Neural progenitor cell (in vitro differentiated cells): Measurements from ENCODE around the gene DDX56. TPM values are rescaled to one million over a fixed set of nuclear protein-coding genes. Genes with fewer than 3 reads are reported as not detected.
"Not testable (repeated sequence)": the region's sequence is repeated elsewhere in the genome, so short reads cannot be mapped to it uniquely, and the experiment has no call there.

Source experiments
- DNase-seq: peaks from one replicate; pipeline ENCODE4 v3.0.0-alpha.2; 2016; ENCODE audit warnings: low spot score
- H2AFZ ChIP-seq: fragments of 200-600 bp; sonication (generic); replicated peaks from 2 replicates; pipeline ENCODE4 v1.6.1; 2016; ENCODE audit warnings: antibody characterized with exemption
- H3F3A ChIP-seq: fragments of 200-600 bp; sonication (generic); 2 replicates; pipeline ENCODE4 v1.6.1; 2016; ENCODE audit warnings: antibody characterized with exemption, low read depth
- H3K27ac ChIP-seq: fragments of 200-600 bp; sonication (generic); 2 replicates; pipeline ENCODE4 v1.5.1; 2016; ENCODE audit warnings: mild to moderate bottlenecking
- H3K27me3 ChIP-seq: fragments of 200-600 bp; sonication (generic); 2 replicates; pipeline ENCODE4 v1.6.1; 2016; ENCODE audit warnings: mild to moderate bottlenecking, moderate library complexity
- H3K36me3 ChIP-seq: fragments of 200-600 bp; sonication (generic); 2 replicates; pipeline ENCODE4 v1.5.1; 2016
- H3K4me1 ChIP-seq: fragments of 200-600 bp; sonication (generic); 2 replicates; pipeline ENCODE4 v1.6.1; 2016; ENCODE audit warnings: mixed run types
- H3K4me2 ChIP-seq: fragments of 200-600 bp; sonication (generic); 2 replicates; pipeline ENCODE4 v1.6.1; 2016
- H3K4me3 ChIP-seq: fragments of 200-600 bp; sonication (generic); 2 replicates; pipeline ENCODE4 v1.5.1; 2016
- H3K79me2 ChIP-seq: fragments of 200-600 bp; sonication (generic); 2 replicates; pipeline ENCODE4 v1.6.1; 2016; ENCODE audit warnings: low read depth
- H3K9ac ChIP-seq: fragments of 200-600 bp; sonication (generic); 2 replicates; pipeline ENCODE4 v1.6.1; 2016
- H3K9me3 ChIP-seq: fragments of 200-600 bp; sonication (generic); 2 replicates; pipeline ENCODE4 v1.5.1; 2016; ENCODE audit warnings: low read depth
- H4K20me1 ChIP-seq: fragments of 200-600 bp; sonication (generic); 2 replicates; pipeline ENCODE4 v1.6.1; 2016; ENCODE audit warnings: low read depth
- H3K27ac Mint-ChIP-seq: 3 replicates; pipeline ENCODE4 v1.8.0; 2021; ENCODE audit warnings: mixed read lengths
- H3K27me3 Mint-ChIP-seq: 2 replicates; pipeline ENCODE4 v1.8.0; 2022; ENCODE audit warnings: low read depth, mild to moderate bottlenecking, inconsistent platforms, moderate library complexity, mixed read lengths; ENCODE audit not compliant: insufficient read depth
- H3K36me3 Mint-ChIP-seq: 3 replicates; pipeline ENCODE4 v1.8.0; 2021; ENCODE audit warnings: mixed read lengths
- H3K4me1 Mint-ChIP-seq: 3 replicates; pipeline ENCODE4 v1.8.0; 2021; ENCODE audit warnings: mixed read lengths
- H3K4me3 Mint-ChIP-seq: 3 replicates; pipeline ENCODE4 v1.8.0; 2021; ENCODE audit warnings: mild to moderate bottlenecking, moderate library complexity, mixed read lengths
- H3K9me3 Mint-ChIP-seq: 3 replicates; pipeline ENCODE4 v1.8.0; 2020; ENCODE audit warnings: mixed read lengths
- EZH2 ChIP-seq: fragments of 200-600 bp; sonication (generic); IDR thresholded peaks from 2 replicates; pipeline ENCODE4 v1.6.1; 2017; ENCODE audit warnings: antibody characterized with exemption, mild to moderate bottlenecking, moderate library complexity
- EZH2phosphoT487 ChIP-seq: fragments of 200-600 bp; sonication (generic); IDR thresholded peaks from 2 replicates; pipeline ENCODE4 v1.6.1; 2017; ENCODE audit warnings: antibody characterized with exemption
- total RNA-seq: library from RNA; depleted of rRNA; stranded (reverse); fragments of >200 nt; gene quantifications from 2 replicates; pipeline ENCODE4 v1.2.3, GENCODE V29; 2015; ENCODE audit warnings: low replicate concordance
- TF ChIP-seq, protein P1 (sequence below): fragments of 200-600 bp; sonication (generic); IDR thresholded peaks from 2 replicates; pipeline ENCODE4 v1.5.1; 2017; ENCODE audit warnings: antibody characterized with exemption, mild to moderate bottlenecking

Gene DDX56
- total RNA-seq, 1 donor from 2014 or later = 67.5 TPM

DNA sequence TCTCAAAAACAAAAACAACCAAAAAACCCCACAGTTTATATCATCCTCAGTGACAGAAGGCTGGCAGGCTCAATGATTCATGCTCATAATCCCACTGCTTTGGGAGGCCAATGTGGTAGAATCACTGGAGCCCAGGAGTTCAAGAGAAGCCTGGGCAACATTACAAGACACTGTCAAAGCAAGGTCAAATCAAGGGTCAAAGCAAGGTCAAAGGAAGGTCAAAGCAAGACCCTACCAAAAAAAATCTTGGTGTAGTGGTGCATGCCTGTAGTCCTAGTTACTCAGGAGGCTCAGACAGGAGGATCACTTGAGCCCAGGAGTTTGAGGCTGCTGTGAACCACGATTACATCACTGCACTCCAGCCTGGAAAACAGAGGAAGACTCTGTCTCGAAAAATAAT is 18.4 kb downstream of the DDX56 start:
- H3K4me3 ChIP-seq = no peak overlapping the region
- H3K79me2 ChIP-seq = no peaks in the 10 kb centered on the region
- no peaks in the 10 kb centered on the region for H4K20me1 ChIP-seq
- H3K9ac ChIP-seq = no peak overlapping the region
- no peak overlapping the region for H3K4me2 ChIP-seq
- Mint-ChIP-seq H3K4me3 (no peak overlapping the region), H3K9me3 (no peaks in the 10 kb centered on the region), H3K36me3 (no peaks in the 10 kb centered on the region), H3K27ac (no peak overlapping the region), H3K4me1 (no peaks in the 10 kb centered on the region), H3K27me3 (peaks cover 8% of the 10 kb centered on the region)
- H3K9me3 ChIP-seq = no peaks in the 10 kb centered on the region
- H3K4me1 ChIP-seq = no peaks in the 10 kb centered on the region
- H3F3A ChIP-seq = no peaks in the 10 kb centered on the region
- TF ChIP-seq EZH2phosphoT487 (no peak), EZH2 (no peak)
- TF ChIP-seq, protein P1, sequence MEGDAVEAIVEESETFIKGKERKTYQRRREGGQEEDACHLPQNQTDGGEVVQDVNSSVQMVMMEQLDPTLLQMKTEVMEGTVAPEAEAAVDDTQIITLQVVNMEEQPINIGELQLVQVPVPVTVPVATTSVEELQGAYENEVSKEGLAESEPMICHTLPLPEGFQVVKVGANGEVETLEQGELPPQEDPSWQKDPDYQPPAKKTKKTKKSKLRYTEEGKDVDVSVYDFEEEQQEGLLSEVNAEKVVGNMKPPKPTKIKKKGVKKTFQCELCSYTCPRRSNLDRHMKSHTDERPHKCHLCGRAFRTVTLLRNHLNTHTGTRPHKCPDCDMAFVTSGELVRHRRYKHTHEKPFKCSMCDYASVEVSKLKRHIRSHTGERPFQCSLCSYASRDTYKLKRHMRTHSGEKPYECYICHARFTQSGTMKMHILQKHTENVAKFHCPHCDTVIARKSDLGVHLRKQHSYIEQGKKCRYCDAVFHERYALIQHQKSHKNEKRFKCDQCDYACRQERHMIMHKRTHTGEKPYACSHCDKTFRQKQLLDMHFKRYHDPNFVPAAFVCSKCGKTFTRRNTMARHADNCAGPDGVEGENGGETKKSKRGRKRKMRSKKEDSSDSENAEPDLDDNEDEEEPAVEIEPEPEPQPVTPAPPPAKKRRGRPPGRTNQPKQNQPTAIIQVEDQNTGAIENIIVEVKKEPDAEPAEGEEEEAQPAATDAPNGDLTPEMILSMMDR = no peak
- DNase-seq = no peak
- H2AFZ ChIP-seq = no peak overlapping the region
- H3K36me3 ChIP-seq = no peaks in the 10 kb centered on the region
- H3K27ac ChIP-seq = no peak overlapping the region
- no peaks in the 10 kb centered on the region for H3K27me3 ChIP-seq

DNA sequence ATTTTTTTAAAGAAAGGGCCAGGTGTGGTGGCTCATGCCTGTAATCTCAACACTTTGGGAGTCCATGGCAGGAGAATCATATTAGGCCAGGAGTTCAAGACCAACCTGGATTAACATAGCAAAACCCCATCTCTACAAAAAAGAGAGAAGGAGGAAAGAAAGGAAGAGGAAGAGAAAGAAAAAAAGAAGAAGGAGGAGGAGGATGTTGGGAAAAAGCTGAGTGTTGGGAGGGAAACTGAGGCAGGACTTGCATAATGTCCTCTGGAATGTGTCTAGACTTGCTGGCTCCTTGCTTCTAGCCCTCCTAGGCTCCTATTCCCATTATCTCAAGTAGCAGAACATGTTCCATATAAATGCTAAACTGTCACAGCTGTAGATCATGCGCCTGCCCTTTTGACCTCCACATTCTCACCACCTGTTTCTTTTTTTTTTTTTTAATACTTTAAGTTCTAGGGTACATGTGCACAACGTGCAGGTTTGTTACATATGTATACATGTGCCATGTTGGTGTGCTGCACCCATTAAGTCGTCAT is 21.2 kb downstream of the DDX56 start:
- not testable (repeated sequence) for H4K20me1 ChIP-seq, H3K4me2 ChIP-seq, H3F3A ChIP-seq, H3K9me3 Mint-ChIP-seq, H3K27ac Mint-ChIP-seq, H3K36me3 ChIP-seq, H3K4me3 Mint-ChIP-seq, H3K4me1 Mint-ChIP-seq, H3K27me3 Mint-ChIP-seq, H3K9ac ChIP-seq, H3K4me3 ChIP-seq, H3K27ac ChIP-seq, H3K27me3 ChIP-seq, H2AFZ ChIP-seq, H3K36me3 Mint-ChIP-seq, H3K79me2 ChIP-seq, DNase-seq, H3K4me1 ChIP-seq, H3K9me3 ChIP-seq

DNA sequence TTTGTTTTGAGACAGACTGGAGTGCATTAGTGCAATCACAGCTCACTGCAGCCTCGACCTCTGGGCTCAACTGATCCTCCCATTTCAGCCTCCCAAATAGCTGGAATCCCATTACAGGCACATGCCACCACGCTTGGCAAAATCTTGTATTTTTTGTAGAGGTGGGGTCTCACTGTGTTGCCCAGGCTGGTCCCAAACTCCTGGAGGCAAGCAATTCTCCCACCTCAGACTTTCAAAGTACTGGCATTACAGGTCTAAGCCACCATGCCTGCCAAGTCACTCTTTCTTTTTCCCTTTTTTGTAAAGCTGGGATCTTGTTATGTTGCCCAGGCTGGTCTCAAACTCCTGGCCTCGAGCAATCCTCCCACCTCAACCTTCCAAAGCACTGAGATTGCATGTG is 24.3 kb downstream of the DDX56 start:
- H3K4me3 ChIP-seq = no peak overlapping the region
- no peaks in the 10 kb centered on the region for H3K79me2 ChIP-seq
- H3K27me3 ChIP-seq = no peaks in the 10 kb centered on the region
- H3K9me3 Mint-ChIP-seq = no peaks in the 10 kb centered on the region
- H3K4me1 Mint-ChIP-seq = no peaks in the 10 kb centered on the region
- H3K9me3 ChIP-seq = no peaks in the 10 kb centered on the region
- H3F3A ChIP-seq = no peaks in the 10 kb centered on the region
- DNase-seq = no peak
- no peak overlapping the region for H3K27ac Mint-ChIP-seq
- TF ChIP-seq EZH2 (no peak), EZH2phosphoT487 (no peak)
- TF ChIP-seq, protein P1 = no peak
- no peaks in the 10 kb centered on the region for H3K4me1 ChIP-seq
- H4K20me1 ChIP-seq = no peaks in the 10 kb centered on the region
- no peak overlapping the region for H2AFZ ChIP-seq
- no peak overlapping the region for H3K27ac ChIP-seq
- no peaks in the 10 kb centered on the region for H3K27me3 Mint-ChIP-seq
- no peak overlapping the region for H3K4me3 Mint-ChIP-seq
- no peak overlapping the region for H3K4me2 ChIP-seq
- no peak overlapping the region for H3K9ac ChIP-seq
- no peaks in the 10 kb centered on the region for H3K36me3 ChIP-seq
- H3K36me3 Mint-ChIP-seq = no peaks in the 10 kb centered on the region

DNA sequence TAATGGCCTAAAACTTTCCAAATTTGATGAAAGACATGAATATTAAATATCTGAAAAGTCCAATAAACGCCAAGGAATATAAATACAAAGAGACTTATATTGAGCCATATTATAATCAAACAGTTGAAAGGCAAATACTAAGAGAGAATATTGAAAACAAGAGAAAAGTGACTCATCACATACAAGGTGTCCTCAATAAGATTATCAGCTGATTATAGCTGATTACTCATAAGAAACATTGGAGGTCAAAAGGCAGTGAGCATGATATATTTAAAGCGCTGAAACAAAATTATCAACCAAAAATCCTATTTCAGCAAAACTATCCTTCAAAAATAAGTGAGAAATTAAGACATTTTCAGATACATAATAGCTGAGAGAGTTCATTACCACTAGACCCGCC is 24.8 kb downstream of the DDX56 start:
- no peaks in the 10 kb centered on the region for H3K27me3 Mint-ChIP-seq
- H3K9me3 Mint-ChIP-seq = no peaks in the 10 kb centered on the region
- H3K36me3 Mint-ChIP-seq = no peaks in the 10 kb centered on the region

More for the DNA sequence above, 24.8 kb downstream of the DDX56 start:
- H3K36me3 ChIP-seq = no peaks in the 10 kb centered on the region
- H3K4me2 ChIP-seq = no peak overlapping the region
- H4K20me1 ChIP-seq = no peaks in the 10 kb centered on the region
- no peaks in the 10 kb centered on the region for H3K4me1 Mint-ChIP-seq
- no peak overlapping the region for H3K9ac ChIP-seq
- H3K4me3 ChIP-seq = no peak overlapping the region
- no peaks in the 10 kb centered on the region for H3K4me1 ChIP-seq
- no peaks in the 10 kb centered on the region for H3K9me3 ChIP-seq
- no peak overlapping the region for H3K27ac Mint-ChIP-seq
- DNase-seq = no peak
- H3F3A ChIP-seq = no peaks in the 10 kb centered on the region
- H2AFZ ChIP-seq = no peak overlapping the region
- H3K27me3 ChIP-seq = no peaks in the 10 kb centered on the region
- no peak overlapping the region for H3K27ac ChIP-seq
- no peak overlapping the region for H3K4me3 Mint-ChIP-seq
- H3K79me2 ChIP-seq = no peaks in the 10 kb centered on the region
- TF ChIP-seq EZH2 (no peak), EZH2phosphoT487 (no peak)
- TF ChIP-seq, protein P1 = no peak
